CD4-positive, alpha-beta T cell treated with Interleukin-6 for 4 hours (primary cell): Measurements from ENCODE around the gene RIPOR2.
"Not testable (repeated sequence)": the region's sequence is repeated elsewhere in the genome, so short reads cannot be mapped to it uniquely, and the experiment has no call there.

Experiments used
- DNase-seq: peaks from one replicate; pipeline ENCODE4 v3.0.0-alpha.2; 2020; ENCODE audit warnings: mixed read lengths

RIPOR2 gene

GRCh38 chr6:24757611-24758010 lies 178.1 kb downstream of the RIPOR2 start:
- no peak for DNase-seq

- no peak for DNase-seq
These were observed 180.5 kb downstream of the RIPOR2 start for GRCh38 chr6:24755279-24755678.

- not testable (repeated sequence) for DNase-seq
These were observed 181.4 kb downstream of the RIPOR2 start for GRCh38 chr6:24754378-24754777.
